Prostate gland (tissue), 2 donors: Measurements from ENCODE around the gene SPATA25.

Source experiments
- CTCF ChIP-seq, 4 experiments: fragments of 200-600 bp in 2 of 4; fragments of 450-650 bp in 2 of 4; sonication (generic) in 2 of 4; IDR thresholded peaks; 1 replicate in 3 of 4; 2 replicates in 1 of 4; pipeline ENCODE4 v1.5.1; 2016 to 2019; ENCODE audit warnings: antibody characterized with exemption in 4 of 4, mild to moderate bottlenecking in 2 of 4, moderate library complexity in 2 of 4
- POLR2A ChIP-seq: fragments of 450-650 bp; IDR thresholded peaks from one replicate; pipeline ENCODE4 v1.6.1; 2016; ENCODE audit warnings: antibody characterized with exemption, mild to moderate bottlenecking
- POLR2AphosphoS5 ChIP-seq: sonication (generic); formaldehyde crosslinking; IDR thresholded peaks from one replicate; pipeline ENCODE4 v1.6.1; 2017; ENCODE audit warnings: antibody characterized with exemption

GRCh38 chr20:45892049-45892825 lies 4.8 kb upstream of the SPATA25 start:
- TF ChIP-seq CTCF (IDR thresholded peaks at IDR 0.05), result no peak
- TF ChIP-seq POLR2AphosphoS5, result no peak
- TF ChIP-seq POLR2A, result no peak
